GM23338 (cell line): ENCODE results near the gene CPEB2. TPM values are rescaled to one million over a fixed set of nuclear protein-coding genes. Genes with fewer than 3 reads are reported as not detected.

Experiments used
- ATAC-seq: fragments of 200-7000 bp; cut with Tn5 transposase; 3 replicates; pipeline ENCODE4 v1.9.1; 2020
- DNase-seq: peaks from one replicate; pipeline ENCODE4 v3.0.0-alpha.2; 2015; ENCODE audit warnings: low spot score
- H2AFZ ChIP-seq: fragments of 200-600 bp; sonication (generic); 2 replicates; pipeline ENCODE4 v1.8.0; 2016; ENCODE audit warnings: antibody characterized with exemption, mild to moderate bottlenecking, moderate library complexity
- H3F3A ChIP-seq: fragments of 200-600 bp; sonication (generic); replicated peaks from 2 replicates; pipeline ENCODE4 v1.8.0; 2017; ENCODE audit warnings: antibody characterized with exemption, mixed run types, low read depth
- H3K27ac ChIP-seq: fragments of 200-600 bp; sonication (generic); 2 replicates; pipeline ENCODE4 v1.6.1; 2016; ENCODE audit warnings: low read depth
- H3K27me3 ChIP-seq: fragments of 200-600 bp; sonication (generic); 2 replicates; pipeline ENCODE4 v1.8.0; 2016; ENCODE audit warnings: mild to moderate bottlenecking, mixed run types, moderate library complexity; ENCODE audit not compliant: insufficient read depth
- H3K36me3 ChIP-seq: fragments of 200-600 bp; sonication (generic); 2 replicates; pipeline ENCODE4 v1.8.0; 2016; ENCODE audit warnings: mild to moderate bottlenecking; ENCODE audit not compliant: insufficient read depth
- H3K4me1 ChIP-seq: fragments of 200-600 bp; sonication (generic); 2 replicates; pipeline ENCODE4 v1.8.0; 2016; ENCODE audit warnings: mild to moderate bottlenecking, moderate library complexity; ENCODE audit not compliant: insufficient read depth
- H3K4me2 ChIP-seq: fragments of 200-600 bp; sonication (generic); 2 replicates; pipeline ENCODE4 v1.7.1; 2017; ENCODE audit warnings: mixed run types
- H3K4me3 ChIP-seq: fragments of 200-600 bp; sonication (generic); 2 replicates; pipeline ENCODE4 v1.6.1; 2016; ENCODE audit warnings: mixed run types
- H3K79me2 ChIP-seq: fragments of 200-600 bp; sonication (generic); replicated peaks from 2 replicates; pipeline ENCODE4 v1.8.0; 2017; ENCODE audit warnings: mild to moderate bottlenecking; ENCODE audit not compliant: insufficient read depth
- H3K9me2 ChIP-seq: fragments of 200-600 bp; sonication (generic); 2 replicates; pipeline ENCODE4 v1.8.0; 2017; ENCODE audit not compliant: insufficient read depth
- H4K20me1 ChIP-seq: fragments of 200-600 bp; sonication (generic); replicated peaks from 2 replicates; pipeline ENCODE4 v1.8.0; 2017; ENCODE audit warnings: mild to moderate bottlenecking; ENCODE audit not compliant: insufficient read depth
- H3K27ac Mint-ChIP-seq: 2 replicates; pipeline ENCODE4 v1.8.0; 2020; ENCODE audit warnings: inconsistent platforms, mild to moderate bottlenecking, moderate library complexity, mixed read lengths
- H3K27me3 Mint-ChIP-seq: 3 replicates; pipeline ENCODE4 v1.8.0; 2022; ENCODE audit warnings: low read depth, mild to moderate bottlenecking, moderate library complexity, mixed read lengths, inconsistent platforms; ENCODE audit not compliant: insufficient read depth, poor library complexity
- H3K36me3 Mint-ChIP-seq: 3 replicates; pipeline ENCODE4 v1.8.0; 2021; ENCODE audit warnings: low read depth, mild to moderate bottlenecking, inconsistent platforms, moderate library complexity, mixed read lengths
- H3K4me1 Mint-ChIP-seq: 3 replicates; pipeline ENCODE4 v1.8.0; 2020; ENCODE audit warnings: mild to moderate bottlenecking, inconsistent platforms, mixed read lengths
- H3K4me3 Mint-ChIP-seq: 3 replicates; pipeline ENCODE4 v1.8.0; 2021; ENCODE audit warnings: moderate library complexity, mild to moderate bottlenecking, inconsistent platforms, mixed read lengths
- H3K9me3 Mint-ChIP-seq: 3 replicates; pipeline ENCODE4 v1.8.0; 2020; ENCODE audit warnings: moderate library complexity, mild to moderate bottlenecking, inconsistent platforms, mixed read lengths
- CTCF ChIP-seq, 2 experiments: fragments of 200-600 bp in 1 of 2; sonication (generic) in 1 of 2; conservative IDR thresholded peaks; 2 replicates each; pipeline versions ENCODE4 v1.5.1 to v1.6.1; 2016 to 2017; ENCODE audit warnings: antibody characterized with exemption in 2 of 2, low read depth in 2 of 2, mild to moderate bottlenecking in 2 of 2, moderate library complexity in 1 of 2
- ETS1 ChIP-seq: IDR thresholded peaks from 2 replicates; pipeline ENCODE4 v1.6.1; 2016; ENCODE audit warnings: antibody characterized with exemption
- EZH2phosphoT487 ChIP-seq: fragments of 200-600 bp; sonication (generic); IDR thresholded peaks from one replicate; pipeline ENCODE4 v1.8.1; 2018; ENCODE audit warnings: antibody characterized with exemption; ENCODE audit not compliant: unreplicated experiment
- STAT1 ChIP-seq: IDR thresholded peaks from one replicate; pipeline ENCODE4 v1.6.1; 2016; ENCODE audit warnings: antibody characterized with exemption; ENCODE audit not compliant: unreplicated experiment
- ZNF114 ChIP-seq: fragments of 250-450 bp; sonication (Bioruptor Pico); IDR thresholded peaks from 2 replicates; pipeline ENCODE4 v1.5.0; 2020; ENCODE audit warnings: mild to moderate bottlenecking, moderate library complexity
- ZNF462 ChIP-seq: fragments of 250-450 bp; sonication (Bioruptor Pico); IDR thresholded peaks from 2 replicates; pipeline ENCODE4 v1.5.0; 2020; ENCODE audit warnings: mild to moderate bottlenecking, moderate library complexity
- polyA plus RNA-seq: library from polyadenylated mRNA; unstranded; fragments of >200 nt; fragmentation: Nextera tagmentation; extraction: Ambion mirVana; gene quantifications from 2 replicates; pipeline ENCODE4 v1.2.1, GENCODE V29; 2016
- total RNA-seq: library from RNA; depleted of rRNA; stranded (reverse); fragments of >200 nt; shearing (Covaris generic); gene quantifications from 2 replicates; pipeline ENCODE4 v1.2.3, GENCODE V29; 2014

Gene CPEB2
- total and polyA plus RNA-seq, 2 experiments from 2014 or later = 0.66 to 2.4 TPM

GRCh38 chr4:15010038-15010585, 7.8 kb downstream of the CPEB2 start:
- H3K36me3 ChIP-seq = no peaks in the 10 kb centered on the region
- DNase-seq (peak; percentile 29), ATAC-seq (no peak; the same call in 2 of the 3 replicates)
- H3K4me3 ChIP-seq = no peak overlapping the region
- Mint-ChIP-seq H3K9me3 (no peaks in the 10 kb centered on the region; the same call in 2 of the 3 replicates), H3K4me1 (peaks cover 40% of the 10 kb centered on the region), H3K27ac (no peak overlapping the region), H3K27me3 (peaks cover 10% of the 10 kb centered on the region), H3K36me3 (peaks cover 2% of the 10 kb centered on the region; the same call in 1 of the 3 replicates), H3K4me3 (no peak overlapping the region)
- H3F3A ChIP-seq = no peaks in the 10 kb centered on the region
- H3K4me2 ChIP-seq = peak overlapping the region; percentile 45; the same call in 1 of the 2 replicates
- no peaks in the 10 kb centered on the region for H3K9me2 ChIP-seq
- no peak overlapping the region for H2AFZ ChIP-seq
- peaks cover 59% of the 10 kb centered on the region for H3K4me1 ChIP-seq
- H3K79me2 ChIP-seq = no peaks in the 10 kb centered on the region; the same call in 1 of the 2 replicates
- no peak for TF ChIP-seq ZNF114
- TF ChIP-seq ETS1 = no peak
- no peak for TF ChIP-seq ZNF462 (CRISPR knock-in tag)
- no peak for TF ChIP-seq STAT1
- no peak for TF ChIP-seq CTCF (conservative IDR thresholded peaks at IDR 0.05; ENCODE audit: low read depth in 2 of 2)
- TF ChIP-seq EZH2phosphoT487 = no peak
- peaks cover 19% of the 10 kb centered on the region for H3K27me3 ChIP-seq
- H3K27ac ChIP-seq = no peak overlapping the region
- no peaks in the 10 kb centered on the region for H4K20me1 ChIP-seq
